HEK293 (cell line): ENCODE measurements around the gene APOBEC2.

Source experiments
- CTCF ChIA-PET: fragments of 350-600 bp; formaldehyde crosslinking; extraction: SDS; loops from one replicate; lab custom pipeline; 2021; ENCODE audit warnings: antibody characterized with exemption; lab: Yijun Ruan, JAX
- POLR2A ChIA-PET: fragments of 300-600 bp; formaldehyde crosslinking; extraction: SDS; loops from one replicate; lab custom pipeline; 2020; ENCODE audit warnings: antibody characterized with exemption, inconsistent platforms; lab: Yijun Ruan, JAX
- H3K27ac ChIP-seq: fragments of 200-500 bp; sonication (Bioruptor generic); 2 replicates; pipeline ENCODE4 v1.5.1; 2014; ENCODE audit warnings: low read depth, low read length, control low read depth, inconsistent platforms; ENCODE audit errors: extremely low read depth
- H3K36me3 ChIP-seq, 2 experiments: fragments of 200-500 bp in 1 of 2; sonication (Bioruptor generic) in 1 of 2; 1 replicate in 1 of 2; 2 replicates in 1 of 2; pipeline ENCODE4 v1.5.1; 2014 to 2017; ENCODE audit warnings: inconsistent platforms in 2 of 2, low read length in 2 of 2; ENCODE audit not compliant: control insufficient read depth in 2 of 2, insufficient read depth in 1 of 2
- H3K4me1 ChIP-seq: fragments of 200-500 bp; sonication (Bioruptor generic); 2 replicates; pipeline ENCODE4 v1.5.1; 2014; ENCODE audit warnings: mild to moderate bottlenecking, low read length, inconsistent platforms; ENCODE audit not compliant: control insufficient read depth, insufficient read depth
- H3K4me3 ChIP-seq: 2 replicates; pipeline ENCODE4 v1.5.1; 2011; ENCODE audit warnings: low read depth, mild to moderate bottlenecking, control low read depth, low read length, moderate library complexity
- H3K9me3 ChIP-seq: fragments of 200-500 bp; sonication (Bioruptor generic); 2 replicates; pipeline ENCODE4 v1.5.1; 2014; ENCODE audit warnings: low read depth, low read length, inconsistent platforms; ENCODE audit not compliant: control insufficient read depth, insufficient read depth
- CTCF ChIP-seq: fragments of 450-650 bp; formaldehyde crosslinking; IDR thresholded peaks from 2 replicates; pipeline ENCODE4 v1.5.1; 2016; ENCODE audit warnings: missing biosample characterization, missing genetic modification characterization
- KLF1 ChIP-seq: fragments of 450-650 bp; formaldehyde crosslinking; IDR thresholded peaks from 2 replicates; pipeline ENCODE4 v1.5.1; 2016; ENCODE audit warnings: missing biosample characterization, missing genetic modification characterization
- KLF9 ChIP-seq: fragments of 450-650 bp; formaldehyde crosslinking; IDR thresholded peaks from 2 replicates; pipeline ENCODE4 v1.5.1; 2016; ENCODE audit warnings: missing biosample characterization, missing genetic modification characterization, low read depth
- PRDM1 ChIP-seq: fragments of 450-650 bp; formaldehyde crosslinking; IDR thresholded peaks from 2 replicates; pipeline ENCODE4; 2016; ENCODE audit warnings: missing biosample characterization, missing genetic modification characterization
- REPIN1 ChIP-seq: fragments of 450-650 bp; formaldehyde crosslinking; IDR thresholded peaks from 2 replicates; pipeline ENCODE4 v1.5.1; 2017; ENCODE audit warnings: missing biosample characterization, missing genetic modification characterization, low read depth
- SP3 ChIP-seq: fragments of 450-650 bp; formaldehyde crosslinking; IDR thresholded peaks from 2 replicates; pipeline ENCODE4 v1.5.1; 2016; ENCODE audit warnings: missing biosample characterization, missing genetic modification characterization
- ZBTB20 ChIP-seq: fragments of 450-650 bp; formaldehyde crosslinking; IDR thresholded peaks from 2 replicates; pipeline ENCODE4 v1.5.1; 2016; ENCODE audit warnings: missing biosample characterization, missing genetic modification characterization
- ZBTB48 ChIP-seq: fragments of 450-650 bp; formaldehyde crosslinking; IDR thresholded peaks from 2 replicates; pipeline ENCODE4 v1.5.1; 2016; ENCODE audit warnings: missing biosample characterization, missing genetic modification characterization
- ZNF114 ChIP-seq: fragments of 450-650 bp; formaldehyde crosslinking; IDR thresholded peaks from 2 replicates; pipeline ENCODE4 v1.5.0; 2017; ENCODE audit warnings: missing biosample characterization, missing genetic modification characterization
- ZNF202 ChIP-seq: fragments of 450-650 bp; formaldehyde crosslinking; IDR thresholded peaks from 2 replicates; pipeline ENCODE4 v1.5.1; 2016; ENCODE audit warnings: missing biosample characterization, missing genetic modification characterization, borderline replicate concordance
- ZNF37A ChIP-seq: fragments of 450-650 bp; IDR thresholded peaks from 2 replicates; pipeline ENCODE4 v1.5.1; 2018; ENCODE audit warnings: missing biosample characterization, missing genetic modification characterization
- ZNF391 ChIP-seq: fragments of 450-650 bp; formaldehyde crosslinking; IDR thresholded peaks from 2 replicates; pipeline ENCODE4 v1.5.1; 2016; ENCODE audit warnings: low read depth, missing biosample characterization, missing genetic modification characterization, borderline replicate concordance
- ZNF558 ChIP-seq: fragments of 450-650 bp; formaldehyde crosslinking; IDR thresholded peaks from 2 replicates; pipeline ENCODE4 v1.5.1; 2016; ENCODE audit warnings: missing biosample characterization, missing genetic modification characterization
- ZNF596 ChIP-seq: fragments of 450-650 bp; IDR thresholded peaks from 2 replicates; pipeline ENCODE4 v1.5.0; 2018; ENCODE audit warnings: missing biosample characterization, mild to moderate bottlenecking, missing genetic modification characterization, moderate library complexity
- ZNF660 ChIP-seq: fragments of 450-650 bp; IDR thresholded peaks from 2 replicates; pipeline ENCODE4 v1.5.1; 2018; ENCODE audit warnings: missing biosample characterization, mild to moderate bottlenecking, missing genetic modification characterization
- ZNF692 ChIP-seq: fragments of 450-650 bp; formaldehyde crosslinking; IDR thresholded peaks from 2 replicates; pipeline ENCODE4 v1.5.1; 2016; ENCODE audit warnings: missing biosample characterization, missing genetic modification characterization
- ZNF792 ChIP-seq: fragments of 450-650 bp; formaldehyde crosslinking; IDR thresholded peaks from 2 replicates; pipeline ENCODE4 v1.5.1; 2016; ENCODE audit warnings: missing biosample characterization, missing genetic modification characterization
- ZNF830 ChIP-seq: fragments of 450-650 bp; IDR thresholded peaks from 2 replicates; pipeline ENCODE4 v1.5.0; 2018; ENCODE audit warnings: missing biosample characterization, missing genetic modification characterization, low read depth, mild to moderate bottlenecking, moderate library complexity
- TF ChIP-seq, protein P1 (sequence below): fragments of 450-650 bp; formaldehyde crosslinking; IDR thresholded peaks from 2 replicates; pipeline ENCODE4 v1.5.1; 2016; ENCODE audit warnings: missing biosample characterization, missing genetic modification characterization
- TF ChIP-seq, protein P2 (sequence below): fragments of 450-650 bp; formaldehyde crosslinking; IDR thresholded peaks from 2 replicates; pipeline ENCODE4 v1.5.1; 2016; ENCODE audit warnings: missing biosample characterization, missing genetic modification characterization

The APOBEC2 gene

DNA sequence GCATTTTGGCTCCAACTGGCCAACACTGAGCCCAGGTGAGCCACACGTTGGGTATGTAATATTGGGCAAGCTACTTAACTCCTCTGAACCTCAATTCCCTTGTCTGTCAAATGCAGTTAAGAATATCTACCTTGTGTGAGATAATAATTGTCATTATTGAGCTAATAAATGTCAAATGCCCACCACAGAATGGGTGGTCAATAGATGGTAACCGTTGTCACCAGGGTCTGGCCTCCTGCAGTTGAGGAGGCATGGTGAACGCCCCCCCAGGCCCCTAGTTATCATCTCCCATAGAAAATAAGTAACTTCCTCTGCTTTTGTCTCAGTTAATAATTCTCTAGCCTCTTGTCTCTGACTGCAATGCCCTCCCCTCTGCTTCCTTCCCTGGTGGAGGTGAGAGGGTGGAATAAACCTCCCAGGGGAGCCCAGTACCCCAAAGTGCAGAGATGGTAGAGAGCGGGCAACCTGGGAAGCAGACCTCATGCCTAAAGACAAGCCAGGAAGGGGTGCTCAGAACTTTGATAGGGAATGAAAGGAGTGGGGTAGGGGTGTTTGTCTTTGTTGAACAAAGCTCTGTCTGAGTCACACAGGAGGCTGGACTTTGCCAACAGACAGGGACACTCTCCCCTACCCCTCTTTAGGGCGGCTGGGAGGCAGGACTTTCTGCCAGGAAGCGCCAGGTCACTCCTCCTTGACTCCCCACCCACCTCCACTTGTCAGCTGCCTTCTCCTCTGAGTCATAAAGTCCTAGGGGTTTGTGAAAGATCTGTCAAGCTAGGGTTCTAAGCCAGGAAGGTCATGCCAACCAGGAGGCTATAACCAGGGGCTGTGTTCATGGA lies 12.7 kb upstream of the APOBEC2 start (continued):
- TF ChIP-seq CTCF (tag by site-specific recombination) (no peak), ZNF792 (tag by site-specific recombination) (no peak), REPIN1 (tag by site-specific recombination) (no peak), ZNF37A (no peak), PRDM1 (no peak), ZNF660 (tag by site-specific recombination) (no peak)

- TF ChIP-seq, protein P1, sequence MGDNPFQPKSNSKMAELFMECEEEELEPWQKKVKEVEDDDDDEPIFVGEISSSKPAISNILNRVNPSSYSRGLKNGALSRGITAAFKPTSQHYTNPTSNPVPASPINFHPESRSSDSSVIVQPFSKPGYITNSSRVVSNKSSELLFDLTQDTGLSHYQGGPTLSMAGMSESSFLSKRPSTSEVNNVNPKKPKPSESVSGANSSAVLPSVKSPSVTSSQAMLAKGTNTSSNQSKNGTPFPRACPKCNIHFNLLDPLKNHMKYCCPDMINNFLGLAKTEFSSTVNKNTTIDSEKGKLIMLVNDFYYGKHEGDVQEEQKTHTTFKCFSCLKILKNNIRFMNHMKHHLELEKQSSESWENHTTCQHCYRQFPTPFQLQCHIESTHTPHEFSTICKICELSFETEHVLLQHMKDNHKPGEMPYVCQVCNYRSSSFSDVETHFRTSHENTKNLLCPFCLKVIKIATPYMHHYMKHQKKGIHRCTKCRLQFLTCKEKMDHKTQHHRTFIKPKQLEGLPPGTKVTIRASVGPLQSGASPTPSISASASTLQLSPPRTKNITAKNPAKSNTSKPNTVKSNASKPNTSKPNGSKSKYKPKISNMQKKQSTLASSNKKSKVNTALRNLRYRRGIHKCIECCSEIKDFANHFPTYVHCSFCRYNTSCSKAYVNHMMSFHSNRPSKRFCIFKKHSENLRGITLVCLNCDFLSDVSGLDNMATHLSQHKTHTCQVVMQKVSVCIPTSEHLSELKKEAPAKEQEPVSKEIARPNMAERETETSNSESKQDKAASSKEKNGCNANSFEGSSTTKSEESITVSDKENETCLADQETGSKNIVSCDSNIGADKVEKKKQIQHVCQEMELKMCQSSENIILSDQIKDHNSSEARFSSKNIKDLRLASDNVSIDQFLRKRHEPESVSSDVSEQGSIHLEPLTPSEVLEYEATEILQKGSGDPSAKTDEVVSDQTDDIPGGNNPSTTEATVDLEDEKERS: no peak
- TF ChIP-seq ZNF692 (no peak), ZNF202 (no peak), KLF1 (tag by site-specific recombination) (peak; percentile 78), ZNF391 (tag by site-specific recombination) (no peak), SP3 (tag by site-specific recombination) (no peak)
- TF ChIP-seq, all 188 proteins: peak for 1
- Histone ChIP-seq H3K36me3 (no peaks in the 10 kb centered on the region), H3K27ac (no peak overlapping the region), H3K4me3 (no peak overlapping the region), H3K4me1 (no peaks in the 10 kb centered on the region), H3K9me3 (no peaks in the 10 kb centered on the region)
- CTCF ChIA-PET: interaction anchor here (0.5 to 8.3 kb wide), 10 partner anchors 8 to 490 kb away, joined by 3 to 146 read pairs (median 5); partner anchors contain the start of gene APOBEC2
- POLR2A ChIA-PET: no interaction called here
These were observed 12.0 kb upstream of the APOBEC2 start for GRCh38 chr6:41040940-41041536.

GRCh38 chr6:41042226-41043055 lies 10.6 kb upstream of the APOBEC2 start, which contains the start of gene TSPO2:
TSPO2 (plus strand) TSS chr6:41042467; CDS start chr6:41042986, 519 bp downstream.
- H3K27ac ChIP-seq: no peak within 1 kb of the TSS
- ChIA-PET POLR2A (interaction anchor here (1.2 kb wide), 1 partner anchor 15 kb away, joined by 3 read pairs; no protein-coding TSS in a partner anchor), CTCF (interaction anchor here (0.5 to 8.3 kb wide), 5 partner anchors 10 to 1318 kb away, joined by 3 to 146 read pairs (median 4); partner anchors contain the start of gene APOBEC2)
- no peaks in the 10 kb centered on the region for H3K36me3 ChIP-seq
- no peaks in the 10 kb centered on the region for H3K9me3 ChIP-seq
- H3K4me1 ChIP-seq: no peaks in the 10 kb centered on the region
- no peak within 1 kb of the TSS for H3K4me3 ChIP-seq
- no peak for TF ChIP-seq ZNF114
- TF ChIP-seq ZBTB20 (tag by site-specific recombination): no peak
- TF ChIP-seq ZNF558 (tag by site-specific recombination): no peak
- no peak for TF ChIP-seq ZNF596 (tag by site-specific recombination)
- TF ChIP-seq, protein P2, sequence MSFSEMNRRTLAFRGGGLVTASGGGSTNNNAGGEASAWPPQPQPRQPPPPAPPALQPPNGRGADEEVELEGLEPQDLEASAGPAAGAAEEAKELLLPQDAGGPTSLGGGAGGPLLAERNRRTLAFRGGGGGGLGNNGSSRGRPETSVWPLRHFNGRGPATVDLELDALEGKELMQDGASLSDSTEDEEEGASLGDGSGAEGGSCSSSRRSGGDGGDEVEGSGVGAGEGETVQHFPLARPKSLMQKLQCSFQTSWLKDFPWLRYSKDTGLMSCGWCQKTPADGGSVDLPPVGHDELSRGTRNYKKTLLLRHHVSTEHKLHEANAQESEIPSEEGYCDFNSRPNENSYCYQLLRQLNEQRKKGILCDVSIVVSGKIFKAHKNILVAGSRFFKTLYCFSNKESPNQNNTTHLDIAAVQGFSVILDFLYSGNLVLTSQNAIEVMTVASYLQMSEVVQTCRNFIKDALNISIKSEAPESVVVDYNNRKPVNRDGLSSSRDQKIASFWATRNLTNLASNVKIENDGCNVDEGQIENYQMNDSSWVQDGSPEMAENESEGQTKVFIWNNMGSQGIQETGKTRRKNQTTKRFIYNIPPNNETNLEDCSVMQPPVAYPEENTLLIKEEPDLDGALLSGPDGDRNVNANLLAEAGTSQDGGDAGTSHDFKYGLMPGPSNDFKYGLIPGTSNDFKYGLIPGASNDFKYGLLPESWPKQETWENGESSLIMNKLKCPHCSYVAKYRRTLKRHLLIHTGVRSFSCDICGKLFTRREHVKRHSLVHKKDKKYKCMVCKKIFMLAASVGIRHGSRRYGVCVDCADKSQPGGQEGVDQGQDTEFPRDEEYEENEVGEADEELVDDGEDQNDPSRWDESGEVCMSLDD (tag by site-specific recombination): no peak
- no peak for TF ChIP-seq ZBTB48 (tag by site-specific recombination)
- no peak for TF ChIP-seq ZNF830 (tag by site-specific recombination)
- TF ChIP-seq KLF9: no peak
- TF ChIP-seq ZNF692: no peak
